ENCODE results near the gene MLF2.

DNA sequence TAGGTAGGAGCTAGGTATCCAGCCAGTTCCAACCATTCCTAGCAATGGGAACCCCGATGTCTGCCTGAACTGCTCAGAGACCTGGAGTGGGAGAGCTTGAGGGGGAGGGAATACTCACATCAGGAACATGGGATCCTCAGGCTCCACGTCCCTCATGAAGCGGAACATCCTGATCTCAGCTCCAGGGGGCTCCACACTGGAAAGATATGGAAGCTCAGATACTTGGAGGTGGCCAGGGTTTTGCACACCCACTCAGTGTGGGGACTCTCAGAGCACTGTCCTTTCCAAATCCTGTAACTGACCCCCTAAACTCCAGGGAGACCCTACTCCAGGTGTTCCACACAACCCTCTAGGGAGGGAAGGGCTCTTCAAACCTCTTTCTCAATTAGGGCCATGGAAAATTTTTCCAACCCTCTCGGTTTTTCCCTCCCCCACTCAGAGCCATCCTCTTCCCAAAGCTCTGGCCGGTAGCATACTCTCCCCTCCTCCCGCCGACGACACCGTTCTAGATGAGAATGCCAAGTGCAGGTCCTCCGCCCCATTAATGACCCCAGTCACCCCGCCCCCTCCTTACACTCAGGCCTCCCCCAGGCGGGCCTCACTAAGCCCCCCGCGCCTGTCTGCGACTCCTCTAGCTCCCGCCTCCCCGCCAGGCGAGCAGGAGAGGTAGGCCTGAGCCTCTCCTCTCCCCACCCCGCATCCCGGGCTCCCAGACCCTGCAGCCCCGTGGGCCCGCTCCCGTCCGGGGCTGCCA lies 597 bp downstream of the MLF2 start:
- no peak for TF ChIP-seq POLR2A (IDR thresholded peaks at IDR 0.05)
- TF ChIP-seq, protein P1, sequence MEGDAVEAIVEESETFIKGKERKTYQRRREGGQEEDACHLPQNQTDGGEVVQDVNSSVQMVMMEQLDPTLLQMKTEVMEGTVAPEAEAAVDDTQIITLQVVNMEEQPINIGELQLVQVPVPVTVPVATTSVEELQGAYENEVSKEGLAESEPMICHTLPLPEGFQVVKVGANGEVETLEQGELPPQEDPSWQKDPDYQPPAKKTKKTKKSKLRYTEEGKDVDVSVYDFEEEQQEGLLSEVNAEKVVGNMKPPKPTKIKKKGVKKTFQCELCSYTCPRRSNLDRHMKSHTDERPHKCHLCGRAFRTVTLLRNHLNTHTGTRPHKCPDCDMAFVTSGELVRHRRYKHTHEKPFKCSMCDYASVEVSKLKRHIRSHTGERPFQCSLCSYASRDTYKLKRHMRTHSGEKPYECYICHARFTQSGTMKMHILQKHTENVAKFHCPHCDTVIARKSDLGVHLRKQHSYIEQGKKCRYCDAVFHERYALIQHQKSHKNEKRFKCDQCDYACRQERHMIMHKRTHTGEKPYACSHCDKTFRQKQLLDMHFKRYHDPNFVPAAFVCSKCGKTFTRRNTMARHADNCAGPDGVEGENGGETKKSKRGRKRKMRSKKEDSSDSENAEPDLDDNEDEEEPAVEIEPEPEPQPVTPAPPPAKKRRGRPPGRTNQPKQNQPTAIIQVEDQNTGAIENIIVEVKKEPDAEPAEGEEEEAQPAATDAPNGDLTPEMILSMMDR (IDR thresholded peaks at IDR 0.05): peak in 3 of 6 experiments; percentile 13 to 28 (median 18)
